Nephron (organoid): ENCODE results near the gene MITF.

Experiments used
- H3K27ac Mint-ChIP-seq, 3 experiments: 2 replicates each; pipeline ENCODE4 v1.8.0; 2020; ENCODE audit warnings: mixed read lengths in 3 of 3, mild to moderate bottlenecking in 2 of 3, moderate library complexity in 1 of 3
- H3K27me3 Mint-ChIP-seq: 2 replicates; pipeline ENCODE4 v1.8.0; 2021; ENCODE audit warnings: low read depth, mild to moderate bottlenecking, moderate library complexity, mixed read lengths
- H3K36me3 Mint-ChIP-seq: 2 replicates; pipeline ENCODE4 v1.8.0; 2020; ENCODE audit warnings: low read depth, mixed read lengths
- H3K4me1 Mint-ChIP-seq: 2 replicates; pipeline ENCODE4 v1.8.0; 2020; ENCODE audit warnings: mixed read lengths
- H3K4me3 Mint-ChIP-seq, 3 experiments: 2 replicates each; pipeline ENCODE4 v1.8.0; 2020; ENCODE audit warnings: mild to moderate bottlenecking in 3 of 3, mixed read lengths in 3 of 3, moderate library complexity in 2 of 3
- H3K9me3 Mint-ChIP-seq: 2 replicates; pipeline ENCODE4 v1.8.0; 2020; ENCODE audit warnings: mixed read lengths
- TF ChIP-seq, protein P1 (sequence below), 3 experiments: fragments of 200-600 bp; sonication (generic); IDR thresholded peaks; one replicate each; pipeline ENCODE4 v1.5.0; 2021; ENCODE audit warnings: antibody characterized with exemption in 3 of 3; ENCODE audit not compliant: unreplicated experiment in 3 of 3

The MITF gene

DNA sequence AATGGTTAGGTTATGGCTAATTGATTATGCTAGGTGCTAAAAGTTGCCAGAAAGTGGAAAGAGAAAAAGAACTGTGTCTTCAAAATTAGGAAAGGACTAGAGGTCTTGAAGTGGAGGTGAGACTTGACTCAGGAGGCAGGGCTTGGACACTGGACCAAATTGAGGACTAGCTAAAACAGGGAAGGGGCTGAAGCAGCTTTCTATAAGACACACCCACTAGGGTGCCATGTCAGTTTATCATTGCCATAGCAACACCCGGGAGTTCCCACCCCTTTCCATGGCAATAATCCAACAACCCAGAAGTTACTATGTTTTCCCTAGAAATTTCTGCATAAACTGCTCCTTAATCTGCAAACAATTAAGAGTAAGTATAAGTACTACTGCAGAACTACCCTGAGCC lies 42.9 kb upstream of the MITF start:
- Mint-ChIP-seq H3K27ac (no peak overlapping the region), H3K36me3 (no peaks in the 10 kb centered on the region), H3K9me3 (peaks cover 7% of the 10 kb centered on the region), H3K4me3 (no peak overlapping the region), H3K4me1 (no peaks in the 10 kb centered on the region), H3K27me3 (no peaks in the 10 kb centered on the region)
- TF ChIP-seq, protein P1, sequence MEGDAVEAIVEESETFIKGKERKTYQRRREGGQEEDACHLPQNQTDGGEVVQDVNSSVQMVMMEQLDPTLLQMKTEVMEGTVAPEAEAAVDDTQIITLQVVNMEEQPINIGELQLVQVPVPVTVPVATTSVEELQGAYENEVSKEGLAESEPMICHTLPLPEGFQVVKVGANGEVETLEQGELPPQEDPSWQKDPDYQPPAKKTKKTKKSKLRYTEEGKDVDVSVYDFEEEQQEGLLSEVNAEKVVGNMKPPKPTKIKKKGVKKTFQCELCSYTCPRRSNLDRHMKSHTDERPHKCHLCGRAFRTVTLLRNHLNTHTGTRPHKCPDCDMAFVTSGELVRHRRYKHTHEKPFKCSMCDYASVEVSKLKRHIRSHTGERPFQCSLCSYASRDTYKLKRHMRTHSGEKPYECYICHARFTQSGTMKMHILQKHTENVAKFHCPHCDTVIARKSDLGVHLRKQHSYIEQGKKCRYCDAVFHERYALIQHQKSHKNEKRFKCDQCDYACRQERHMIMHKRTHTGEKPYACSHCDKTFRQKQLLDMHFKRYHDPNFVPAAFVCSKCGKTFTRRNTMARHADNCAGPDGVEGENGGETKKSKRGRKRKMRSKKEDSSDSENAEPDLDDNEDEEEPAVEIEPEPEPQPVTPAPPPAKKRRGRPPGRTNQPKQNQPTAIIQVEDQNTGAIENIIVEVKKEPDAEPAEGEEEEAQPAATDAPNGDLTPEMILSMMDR (IDR thresholded peaks at IDR 0.05; ENCODE audit: unreplicated experiment in 3 of 3): no peak

DNA sequence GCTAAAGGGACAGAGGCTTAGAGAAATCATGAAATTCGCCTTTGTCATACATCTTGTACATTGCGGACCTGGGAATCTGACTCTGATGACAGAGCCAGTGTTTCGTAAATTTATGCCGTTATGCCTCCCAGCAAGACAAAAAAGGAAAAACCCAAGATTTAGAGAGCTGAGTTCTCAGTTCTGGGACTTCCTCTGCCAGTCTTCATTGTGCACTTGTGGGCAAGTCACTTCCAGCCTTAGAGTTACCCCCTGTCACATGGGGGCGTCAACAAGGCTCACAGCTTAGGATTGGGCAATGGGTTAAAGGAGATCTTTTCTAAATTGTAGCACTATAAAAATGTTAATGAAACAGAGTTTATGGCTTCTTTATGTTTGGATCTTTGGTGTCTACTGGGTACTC lies 41.9 kb upstream of the MITF start:
- no peak overlapping the region for H3K27ac Mint-ChIP-seq
- H3K4me1 Mint-ChIP-seq: no peaks in the 10 kb centered on the region
- no peaks in the 10 kb centered on the region for H3K36me3 Mint-ChIP-seq
- H3K4me3 Mint-ChIP-seq: no peak overlapping the region
- peaks cover 16% of the 10 kb centered on the region for H3K9me3 Mint-ChIP-seq
- H3K27me3 Mint-ChIP-seq: no peaks in the 10 kb centered on the region
- TF ChIP-seq, protein P1 (IDR thresholded peaks at IDR 0.05; ENCODE audit: unreplicated experiment in 3 of 3): no peak

DNA sequence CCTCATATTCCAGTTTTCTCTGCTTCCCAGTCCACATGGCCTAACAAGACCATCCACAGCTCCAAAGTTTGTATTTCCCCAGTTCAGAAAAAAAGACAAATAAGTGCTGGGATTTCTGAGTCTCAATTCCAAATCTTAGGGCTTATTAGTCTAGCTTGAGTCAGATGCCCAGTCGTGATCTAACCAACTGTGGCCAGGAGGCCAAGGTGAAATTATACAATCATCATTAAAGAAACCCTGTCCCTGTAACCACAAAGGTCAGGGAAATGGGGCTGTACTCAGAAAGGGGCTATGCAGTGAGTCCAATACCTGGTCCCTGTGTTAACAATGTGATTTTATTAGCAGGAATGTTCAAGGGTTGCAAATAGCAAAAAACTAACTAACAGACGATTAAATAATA lies 40.5 kb upstream of the MITF start:
- Mint-ChIP-seq H3K9me3 (peaks cover 22% of the 10 kb centered on the region), H3K4me1 (no peaks in the 10 kb centered on the region), H3K4me3 (no peak overlapping the region), H3K36me3 (no peaks in the 10 kb centered on the region), H3K27me3 (no peaks in the 10 kb centered on the region), H3K27ac (no peak overlapping the region)
- TF ChIP-seq, protein P1 (IDR thresholded peaks at IDR 0.05; ENCODE audit: unreplicated experiment in 3 of 3): no peak

DNA sequence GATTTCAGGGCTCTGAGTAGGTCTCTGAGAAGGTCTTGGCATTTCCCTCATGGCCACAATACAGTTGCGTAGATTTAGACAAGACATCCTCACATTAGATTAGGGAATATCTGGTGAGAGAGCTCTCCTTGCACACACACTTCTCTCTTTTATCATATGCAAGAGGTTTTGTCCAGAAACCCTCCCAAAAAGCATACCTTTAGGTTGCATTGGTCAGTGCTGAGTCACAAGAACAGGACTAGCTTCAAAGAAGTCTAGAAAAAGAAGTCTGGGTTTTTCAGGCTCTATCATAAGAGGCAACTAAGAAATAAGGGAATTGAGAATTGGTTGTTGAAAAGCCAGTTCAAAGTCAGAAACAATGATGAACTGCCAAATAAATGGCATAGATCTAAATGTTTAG lies 40.1 kb upstream of the MITF start:
- TF ChIP-seq, protein P1 (IDR thresholded peaks at IDR 0.05; ENCODE audit: unreplicated experiment in 3 of 3): no peak
- H3K9me3 Mint-ChIP-seq: peaks cover 22% of the 10 kb centered on the region
- no peaks in the 10 kb centered on the region for H3K27me3 Mint-ChIP-seq
- no peaks in the 10 kb centered on the region for H3K36me3 Mint-ChIP-seq
- H3K4me1 Mint-ChIP-seq: no peaks in the 10 kb centered on the region
- H3K4me3 Mint-ChIP-seq: no peak overlapping the region
- no peak overlapping the region for H3K27ac Mint-ChIP-seq

DNA sequence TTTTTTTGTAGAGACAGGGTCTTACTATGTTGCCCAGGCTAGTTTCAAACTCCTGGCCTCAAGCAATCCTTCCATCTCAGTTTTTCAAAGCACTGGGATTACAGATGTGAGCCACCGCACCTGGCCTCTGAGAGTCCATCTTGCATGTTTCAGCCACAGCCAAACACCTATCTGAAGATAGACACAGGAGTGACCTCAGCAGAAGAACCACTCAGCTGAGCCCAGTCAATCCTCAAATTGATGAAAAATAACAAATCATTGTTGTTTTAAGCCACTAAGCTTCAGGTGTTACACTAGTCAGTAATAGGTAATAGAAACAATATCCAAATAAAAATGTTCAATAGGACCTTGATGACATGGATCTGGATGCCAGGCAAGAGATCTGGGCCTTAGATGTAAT lies 38.3 kb upstream of the MITF start:
- TF ChIP-seq, protein P1 (IDR thresholded peaks at IDR 0.05; ENCODE audit: unreplicated experiment in 3 of 3): no peak
- Mint-ChIP-seq H3K36me3 (no peaks in the 10 kb centered on the region), H3K9me3 (peaks cover 22% of the 10 kb centered on the region), H3K4me1 (no peaks in the 10 kb centered on the region), H3K4me3 (no peak overlapping the region), H3K27ac (no peak overlapping the region), H3K27me3 (no peaks in the 10 kb centered on the region)

DNA sequence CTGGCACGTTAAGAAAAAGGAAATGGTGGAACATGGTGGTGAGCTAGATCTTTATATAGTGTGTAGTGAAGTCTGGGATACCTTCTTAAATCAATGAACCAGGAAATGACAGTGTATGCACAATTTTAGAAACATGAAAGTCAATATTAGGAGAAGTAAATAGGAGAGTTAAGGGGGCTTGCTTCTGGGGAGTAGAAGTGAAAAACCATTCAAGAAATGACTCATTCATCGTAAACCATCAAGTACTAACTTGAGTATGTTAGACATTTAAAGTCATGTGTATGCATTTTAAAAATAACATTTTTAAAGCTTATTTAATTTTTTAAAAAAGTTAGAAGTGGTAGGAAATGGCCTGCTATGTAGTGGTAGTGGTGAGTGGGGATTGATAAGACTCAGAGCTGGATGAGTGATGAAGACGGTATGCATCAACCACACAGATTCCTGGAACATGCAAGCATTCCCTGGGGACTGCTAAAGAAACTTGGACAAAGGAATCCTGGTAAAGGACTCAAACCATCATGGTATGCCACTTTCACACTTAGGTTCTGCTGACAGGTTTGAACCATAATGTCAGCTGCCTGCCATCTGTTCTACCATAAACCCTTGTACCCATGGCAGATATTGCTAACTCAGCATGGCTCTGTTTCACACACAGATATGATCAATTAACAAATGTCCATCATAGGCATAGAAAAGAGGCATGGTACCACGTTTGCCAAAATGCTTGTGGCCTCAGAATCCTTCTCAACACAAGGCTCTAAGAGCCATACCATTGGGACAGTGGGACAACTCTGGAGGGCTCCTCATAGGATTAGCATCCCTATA lies 28.9 kb upstream of the MITF start:
- H3K27me3 Mint-ChIP-seq: no peaks in the 10 kb centered on the region
- peaks cover 10% of the 10 kb centered on the region for H3K4me1 Mint-ChIP-seq
- H3K4me3 Mint-ChIP-seq: no peak overlapping the region
- H3K27ac Mint-ChIP-seq: no peak overlapping the region
- H3K36me3 Mint-ChIP-seq: no peaks in the 10 kb centered on the region
- H3K9me3 Mint-ChIP-seq: no peaks in the 10 kb centered on the region
- TF ChIP-seq, protein P1 (IDR thresholded peaks at IDR 0.05; ENCODE audit: unreplicated experiment in 3 of 3): no peak
